Right hindlimb (tissue), 1 donor: Measurements from ENCODE around the gene ABHD10.
"Not testable (repeated sequence)": the region's sequence is repeated elsewhere in the genome, so short reads cannot be mapped to it uniquely, and the experiment has no call there.

Experiments
- DNase-seq: peaks from one replicate; pipeline ENCODE4 v3.0.0-alpha.2; 2018

The ABHD10 gene

GRCh38 chr3:112037194-112037593 lies 58.4 kb downstream of the ABHD10 start:
- not testable (repeated sequence) for DNase-seq

DNA sequence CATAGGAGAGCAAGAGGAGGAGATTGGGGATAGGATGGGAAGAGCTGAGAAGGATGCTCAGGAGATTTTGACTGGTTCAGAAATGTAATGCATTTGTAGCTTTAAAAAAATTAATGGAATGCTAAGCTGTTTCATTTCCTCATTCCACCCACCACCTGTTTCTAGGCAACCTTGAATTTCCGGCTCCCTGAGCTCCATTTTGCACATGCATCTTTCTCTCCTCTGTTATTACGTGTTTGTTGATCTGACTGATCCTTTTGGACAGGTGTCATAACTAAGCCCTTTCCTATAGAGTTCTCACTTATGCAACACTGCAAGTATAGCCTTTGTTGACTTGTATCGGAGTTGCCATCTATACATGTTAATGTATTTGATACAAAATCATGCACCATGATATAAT lies 60.0 kb downstream of the ABHD10 start:
- no peak for DNase-seq

DNA sequence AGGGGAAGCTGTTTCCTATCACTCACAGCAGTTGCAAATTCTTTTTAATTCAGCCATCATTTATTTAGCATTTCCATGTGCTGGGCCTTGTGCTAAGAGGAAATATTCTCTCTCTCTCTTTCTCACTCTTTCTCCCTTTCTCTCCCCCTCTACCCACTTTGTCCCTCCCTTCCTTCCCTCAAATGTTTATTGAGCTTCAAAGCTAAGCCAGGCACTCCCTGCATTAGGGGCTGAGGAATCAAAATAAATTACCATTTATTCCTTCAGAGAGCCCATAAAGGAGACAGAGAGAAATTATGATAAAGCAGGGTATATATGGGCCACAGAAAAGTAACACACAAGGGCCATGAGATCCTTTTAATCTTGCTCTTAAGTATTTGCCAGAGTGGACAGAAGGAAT lies 62.5 kb downstream of the ABHD10 start:
- DNase-seq: no peak

DNA sequence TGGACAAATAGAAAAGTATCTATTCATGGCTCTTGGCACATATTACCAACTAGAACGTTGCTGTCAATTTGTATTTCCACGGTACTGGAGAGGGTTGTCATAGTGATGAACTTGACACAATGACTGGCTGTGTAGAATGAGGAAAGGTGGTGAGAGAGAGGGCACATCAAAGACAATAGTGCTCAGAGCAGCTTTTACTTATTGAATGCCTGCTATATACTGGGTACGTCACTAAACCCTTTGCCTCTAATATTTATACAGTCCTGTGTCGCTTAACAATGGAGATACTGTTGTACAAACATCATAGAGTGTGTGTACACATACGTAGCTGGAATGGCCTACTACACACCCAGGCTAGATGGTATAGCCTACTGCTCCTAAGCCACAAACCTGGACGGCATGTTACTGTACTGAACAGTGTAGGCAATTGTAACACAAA lies 64.0 kb downstream of the ABHD10 start:
- DNase-seq: no peak
